GM12875 (cell line): ENCODE results near the gene UBA52.
"Not testable (repeated sequence)": the region's sequence is repeated elsewhere in the genome, so short reads cannot be mapped to it uniquely, and the experiment has no call there.

Experiments
- H3K4me3 ChIP-seq: one replicate; pipeline ENCODE4 v1.5.1; 2011; ENCODE audit warnings: low read depth, low read length, control low read depth
- TF ChIP-seq, protein P1 (sequence below): IDR thresholded peaks from 2 replicates; pipeline ENCODE4 v1.5.1; 2011; ENCODE audit warnings: low read depth, mild to moderate bottlenecking, control low read depth, inconsistent platforms, low read length, moderate library complexity, borderline replicate concordance; ENCODE audit not compliant: insufficient read depth

UBA52 gene

DNA sequence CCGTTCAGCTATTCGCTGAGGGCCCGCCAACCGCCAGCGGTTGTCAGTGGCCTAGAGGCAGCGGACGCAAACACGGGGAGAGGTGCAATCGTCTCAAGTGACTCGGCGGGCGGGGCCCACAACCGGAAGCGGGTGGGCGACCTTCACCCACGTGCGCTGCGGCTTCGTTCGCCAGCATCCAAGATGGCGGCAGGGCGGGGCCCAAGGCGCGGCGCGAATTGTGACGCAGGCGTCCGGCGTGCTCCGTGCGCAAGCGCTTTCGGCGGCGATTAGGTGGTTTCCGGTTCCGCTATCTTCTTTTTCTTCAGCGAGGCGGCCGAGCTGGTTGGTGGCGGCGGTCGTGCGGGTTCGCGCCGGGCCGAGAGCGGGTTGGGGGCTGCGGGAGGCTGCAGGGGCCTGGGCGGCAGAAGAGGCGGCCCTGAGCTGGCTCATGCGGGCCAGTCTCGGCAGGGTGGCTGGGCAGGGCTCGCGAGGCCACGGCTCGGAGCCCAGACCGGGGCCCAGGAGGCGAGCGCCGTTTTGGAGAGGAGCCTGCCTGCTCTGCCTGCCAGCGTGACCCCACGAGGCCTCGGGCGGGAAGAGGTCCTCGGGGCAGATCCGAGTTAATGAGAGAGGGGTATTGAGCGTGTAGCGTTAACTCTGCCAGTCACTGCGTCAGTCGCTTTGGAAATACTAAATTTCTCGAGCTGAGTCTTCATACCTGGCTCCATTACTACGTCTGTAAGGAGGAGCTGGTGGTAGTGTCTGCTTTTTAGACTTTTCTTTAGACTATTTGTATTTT is at the start of gene UBA52:
UBA52 (plus strand) TSS at position 294 of the 781 bp plus-strand sequence. CDS start 1,444 bp downstream, outside the sequence.
- peak within 1 kb of the TSS; percentile 74 for H3K4me3 ChIP-seq
- TF ChIP-seq, protein P1, sequence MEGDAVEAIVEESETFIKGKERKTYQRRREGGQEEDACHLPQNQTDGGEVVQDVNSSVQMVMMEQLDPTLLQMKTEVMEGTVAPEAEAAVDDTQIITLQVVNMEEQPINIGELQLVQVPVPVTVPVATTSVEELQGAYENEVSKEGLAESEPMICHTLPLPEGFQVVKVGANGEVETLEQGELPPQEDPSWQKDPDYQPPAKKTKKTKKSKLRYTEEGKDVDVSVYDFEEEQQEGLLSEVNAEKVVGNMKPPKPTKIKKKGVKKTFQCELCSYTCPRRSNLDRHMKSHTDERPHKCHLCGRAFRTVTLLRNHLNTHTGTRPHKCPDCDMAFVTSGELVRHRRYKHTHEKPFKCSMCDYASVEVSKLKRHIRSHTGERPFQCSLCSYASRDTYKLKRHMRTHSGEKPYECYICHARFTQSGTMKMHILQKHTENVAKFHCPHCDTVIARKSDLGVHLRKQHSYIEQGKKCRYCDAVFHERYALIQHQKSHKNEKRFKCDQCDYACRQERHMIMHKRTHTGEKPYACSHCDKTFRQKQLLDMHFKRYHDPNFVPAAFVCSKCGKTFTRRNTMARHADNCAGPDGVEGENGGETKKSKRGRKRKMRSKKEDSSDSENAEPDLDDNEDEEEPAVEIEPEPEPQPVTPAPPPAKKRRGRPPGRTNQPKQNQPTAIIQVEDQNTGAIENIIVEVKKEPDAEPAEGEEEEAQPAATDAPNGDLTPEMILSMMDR, result no peak

DNA sequence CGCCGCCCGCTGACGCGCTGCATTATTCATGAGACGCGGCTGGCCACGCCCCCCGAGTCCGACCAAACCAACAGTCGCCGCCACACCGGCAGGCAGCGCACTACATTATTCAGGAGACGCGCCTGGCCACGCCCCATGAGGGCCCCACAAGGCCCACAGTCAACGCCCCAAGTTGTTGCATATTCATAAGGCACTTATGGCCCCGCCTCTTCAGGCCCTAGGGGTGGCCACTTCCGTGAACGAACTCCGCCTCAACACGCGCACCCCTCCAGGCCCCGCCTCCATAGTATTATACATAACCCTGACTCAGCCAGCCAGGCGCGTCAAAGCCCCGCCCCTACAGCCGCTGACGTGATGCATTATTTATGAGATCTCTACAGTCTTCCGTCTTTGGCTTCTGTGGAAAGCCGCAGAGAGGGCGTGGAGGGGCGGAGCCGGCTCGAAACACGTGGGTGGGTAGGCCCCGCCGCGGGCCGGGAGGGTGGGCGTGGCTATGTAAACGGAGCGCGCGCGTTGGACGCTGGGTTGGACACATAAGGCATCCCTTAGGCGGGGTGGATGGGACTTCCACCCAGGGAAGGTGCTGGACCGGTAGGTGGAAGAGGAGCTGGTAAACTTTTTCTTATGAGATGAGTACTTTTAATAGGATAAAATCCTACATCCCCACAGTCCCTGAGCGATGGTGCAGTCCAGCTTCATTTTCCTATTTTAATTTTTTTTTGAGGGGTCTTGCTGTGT is 49.4 kb upstream of the UBA52 start:
- TF ChIP-seq, protein P1, result no peak
- H3K4me3 ChIP-seq, result peak overlapping the region; percentile 100

DNA sequence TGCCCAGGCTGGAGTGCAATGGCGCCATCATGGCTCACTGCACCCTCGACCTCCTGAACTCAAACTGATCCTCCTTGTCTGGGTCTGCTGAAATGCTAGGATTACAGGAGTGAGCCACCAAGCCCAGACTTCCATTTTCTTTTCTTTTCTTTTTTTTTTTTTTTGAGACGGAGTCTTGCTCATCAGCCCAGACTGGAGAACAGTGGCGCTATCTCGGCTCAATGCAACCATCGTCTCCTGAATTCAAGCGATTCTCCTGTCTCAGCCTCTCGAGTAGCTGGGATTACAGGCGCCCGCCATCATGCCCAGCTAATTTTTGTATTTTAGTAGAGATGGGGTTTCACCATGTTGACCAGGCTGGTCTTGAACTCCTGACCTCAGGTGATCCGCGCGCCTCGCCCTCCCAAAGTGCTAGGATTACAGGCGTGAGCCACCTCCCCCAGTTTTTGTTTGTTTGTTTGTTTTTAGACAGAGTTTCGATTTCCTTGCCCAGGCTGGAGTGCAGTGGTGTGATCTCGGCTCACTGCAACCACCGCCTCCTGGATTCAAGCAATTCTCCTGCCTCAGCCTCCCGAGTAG is 48.7 kb upstream of the UBA52 start:
- not testable (repeated sequence) for H3K4me3 ChIP-seq

DNA sequence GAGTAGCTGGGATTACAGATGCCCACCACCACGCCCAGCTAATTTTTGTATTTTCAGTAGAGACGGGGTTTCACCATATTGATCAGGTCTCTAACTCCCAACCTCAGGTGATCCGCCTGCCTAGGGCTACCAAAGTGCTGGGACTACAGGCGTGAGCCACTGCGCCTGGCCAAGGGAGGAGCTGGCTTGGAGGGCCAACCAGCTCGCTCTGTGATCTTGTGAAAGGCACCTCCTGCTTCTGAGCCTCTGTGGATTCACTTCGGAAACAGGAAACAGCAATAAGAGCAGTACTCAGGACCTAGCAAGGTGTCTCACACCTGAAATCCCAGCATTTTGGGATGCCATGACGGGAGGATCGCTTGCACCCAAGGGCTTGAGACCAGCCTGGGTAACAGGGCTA is 47.8 kb upstream of the UBA52 start:
- no peak overlapping the region for H3K4me3 ChIP-seq
- TF ChIP-seq, protein P1, result no peak

DNA sequence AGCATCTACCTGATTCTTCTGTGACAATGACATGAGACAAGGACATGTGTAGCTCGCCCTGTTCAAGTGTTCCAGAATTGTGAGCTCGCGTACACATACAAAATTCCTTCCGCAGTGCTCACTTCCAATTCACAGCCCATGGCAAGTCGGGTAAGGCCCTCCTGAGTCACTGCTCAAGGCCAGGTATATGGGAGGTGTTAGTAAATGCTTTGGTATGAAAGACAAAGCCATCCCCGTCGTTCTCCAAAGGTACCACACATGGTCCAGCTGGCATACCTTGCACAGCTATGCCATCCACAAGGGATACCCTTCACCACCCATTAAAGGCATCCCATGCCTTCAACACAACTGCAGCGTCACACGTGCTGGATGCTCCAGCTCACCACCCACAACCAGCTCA is 45.3 kb upstream of the UBA52 start:
- TF ChIP-seq, protein P1, result no peak

DNA sequence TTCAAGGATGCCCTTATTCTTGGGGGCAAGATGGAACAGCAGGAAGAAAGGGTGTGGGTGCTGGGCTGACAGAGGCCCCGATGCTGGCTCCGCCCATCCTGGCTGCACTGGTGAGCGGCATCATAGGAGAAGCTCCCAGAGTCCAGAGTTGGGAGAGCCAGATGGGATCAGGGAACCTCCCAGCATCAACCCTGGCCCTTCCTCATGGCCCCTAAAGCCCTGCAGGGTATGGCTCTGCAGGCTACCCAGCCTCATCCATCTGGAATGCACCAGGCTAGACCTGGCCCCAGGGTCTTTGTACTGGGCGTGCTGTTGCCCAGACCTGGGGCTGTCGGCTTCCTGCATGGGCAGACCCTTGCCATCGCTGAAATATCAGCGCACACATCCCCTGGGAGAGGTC is 41.9 kb upstream of the UBA52 start:
- H3K4me3 ChIP-seq, result no peak overlapping the region
- TF ChIP-seq, protein P1, result no peak

More for the DNA sequence above, 45.3 kb upstream of the UBA52 start:
- no peak overlapping the region for H3K4me3 ChIP-seq

DNA sequence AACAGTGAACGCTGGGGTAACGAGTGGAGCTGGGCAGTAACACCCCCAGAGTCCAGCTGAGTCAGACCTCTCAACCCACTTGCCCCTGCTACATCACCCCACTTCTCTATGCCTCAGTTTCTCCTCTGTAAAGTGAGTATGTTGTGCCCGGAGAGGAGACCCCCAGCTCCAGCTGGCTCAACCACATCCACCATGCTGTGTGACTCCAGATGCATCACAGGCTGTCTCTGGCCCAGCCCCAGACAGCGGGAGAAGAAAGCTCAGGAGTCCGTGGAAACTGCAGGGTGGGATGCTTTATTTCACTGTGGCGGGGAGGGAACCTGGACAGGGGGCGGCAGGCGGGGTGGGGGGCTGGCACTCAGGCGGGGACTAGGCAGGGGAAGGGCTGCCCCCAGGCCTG is 40.2 kb upstream of the UBA52 start:
- TF ChIP-seq, protein P1, result no peak
- H3K4me3 ChIP-seq, result no peak overlapping the region
